ENCODE results near the gene ZNF283.

GRCh38 chr19:43818500-43818899, 8.6 kb upstream of the ZNF283 start:
- TF ChIP-seq MZF1 (tag by site-specific recombination; IDR thresholded peaks at IDR 0.05; ENCODE audit: borderline replicate concordance) (no peak), PBX3 (CRISPR knock-in tag; IDR thresholded peaks at IDR 0.05) (no peak)

Data from HEK293 (cell line).